Prostate gland (tissue), 2 donors: ENCODE measurements around the gene RCBTB2. TPM values are rescaled to one million over a fixed set of nuclear protein-coding genes. Genes with fewer than 3 reads are reported as not detected.
A peak's percentile ranks its signal among the peaks of the same experiment; 100 is the strongest.

Experiments used
- DNase-seq: peaks from one replicate; pipeline ENCODE4 v3.0.0-alpha.2; 2019; ENCODE audit warnings: low spot score
- H3K27ac ChIP-seq, 2 donors: fragments of 200-600 bp; sonication (generic); 2 replicates each; pipeline ENCODE4 v1.5.1; 2017 to 2019
- H3K27me3 ChIP-seq: fragments of 200-600 bp; sonication (generic); replicated peaks from 2 replicates; pipeline ENCODE4 v1.5.1; 2019; ENCODE audit not compliant: insufficient read depth
- H3K36me3 ChIP-seq, 2 donors: fragments of 200-600 bp; sonication (generic); 1 replicate in 1 of 2; 2 replicates in 1 of 2; pipeline versions ENCODE4 v1.5.1 to v1.8.1; 2017 to 2019
- H3K4me1 ChIP-seq: fragments of 200-600 bp; sonication (generic); replicated peaks from 2 replicates; pipeline ENCODE4 v1.5.1; 2019
- H3K4me3 ChIP-seq, 2 donors: fragments of 200-600 bp; sonication (generic); 2 replicates each; pipeline ENCODE4 v1.5.1; 2017 to 2019
- H3K9me3 ChIP-seq: fragments of 200-600 bp; sonication (generic); 2 replicates; pipeline ENCODE4 v1.5.1; 2017
- POLR2A ChIP-seq: fragments of 450-650 bp; IDR thresholded peaks from one replicate; pipeline ENCODE4 v1.6.1; 2016; ENCODE audit warnings: antibody characterized with exemption, mild to moderate bottlenecking
- POLR2AphosphoS5 ChIP-seq: sonication (generic); formaldehyde crosslinking; IDR thresholded peaks from one replicate; pipeline ENCODE4 v1.6.1; 2017; ENCODE audit warnings: antibody characterized with exemption
- WGBS: methylation state at CpG from one replicate; pipeline ENCODE4 v1.1.5; 2018; 5-methylcytosine and 5-hydroxymethylcytosine counted together
- intact Hi-C: fragments of 100-400 bp; cut with DNase I; formaldehyde crosslinking; loops from one replicate; pipeline ENCODE4 v1.14.2; 2022
- total RNA-seq, 2 donors: library from RNA; depleted of rRNA; stranded (reverse); fragments of >200 nt; gene quantifications; one replicate each; pipeline ENCODE4 v1.1.0, GENCODE V29; 2016
- TF ChIP-seq, protein P1 (sequence below), 4 experiments: fragments of 200-600 bp in 2 of 4; fragments of 450-650 bp in 2 of 4; sonication (generic) in 2 of 4; IDR thresholded peaks; 1 replicate in 3 of 4; 2 replicates in 1 of 4; pipeline ENCODE4 v1.5.1; 2016 to 2019; ENCODE audit warnings: antibody characterized with exemption in 4 of 4, mild to moderate bottlenecking in 2 of 4, moderate library complexity in 2 of 4

The RCBTB2 gene
- total RNA-seq, 2 donors from 2014 or later, result 11.6 to 26.2 TPM

DNA sequence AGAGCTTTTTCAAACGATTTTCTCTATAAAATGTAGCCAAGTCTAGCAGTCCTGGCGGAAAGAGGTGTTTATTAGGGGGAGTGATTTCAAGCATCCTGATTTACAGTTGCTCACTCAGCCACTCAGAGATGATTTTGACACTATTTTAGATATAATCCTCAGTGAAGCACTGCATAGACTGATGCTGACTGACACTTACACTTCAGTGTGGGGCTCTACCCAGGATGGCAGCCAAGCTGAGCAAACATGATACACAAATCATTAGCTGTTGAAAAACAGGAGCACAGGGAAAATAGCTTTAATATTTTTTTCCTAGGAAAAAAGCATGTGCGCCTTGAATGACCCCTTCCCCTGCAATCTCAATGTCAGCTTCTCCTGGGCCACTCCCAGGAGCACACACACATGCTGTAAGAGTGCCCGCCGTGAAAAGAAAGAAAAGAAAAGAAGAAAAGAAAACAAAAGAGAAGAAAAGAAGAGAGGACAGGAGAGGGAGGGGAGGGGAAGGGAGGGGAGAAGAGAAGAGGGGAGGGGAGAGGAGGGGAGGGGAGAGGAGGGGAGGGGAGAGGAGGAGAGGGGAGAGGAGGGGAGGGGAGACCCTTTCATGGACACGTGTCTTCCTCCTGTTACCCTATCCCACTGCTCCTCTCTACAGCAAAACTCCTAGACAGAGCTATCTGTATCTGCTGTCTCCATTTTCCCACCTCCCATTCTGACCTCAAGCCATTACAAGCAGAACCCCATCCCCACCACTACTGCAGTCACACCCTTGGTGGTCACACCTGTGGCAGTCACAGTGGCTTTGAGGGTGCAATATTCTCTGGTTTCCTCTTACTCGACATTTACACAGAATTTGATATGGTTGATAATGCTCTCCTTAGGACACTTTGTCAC lies 36.4 kb downstream of the RCBTB2 start:
- H3K27me3 ChIP-seq, result no peaks in the 10 kb centered on the region
- peak overlapping the region; percentile 2 to 36 for H3K27ac ChIP-seq
- no peak for DNase-seq
- H3K4me1 ChIP-seq, result no peaks in the 10 kb centered on the region
- no peaks in the 10 kb centered on the region for H3K9me3 ChIP-seq
- H3K4me3 ChIP-seq, result no peak overlapping the region
- no peaks in the 10 kb centered on the region for H3K36me3 ChIP-seq
- 29% methylated on average over 7 of the region's 7 CpGs for WGBS
- TF ChIP-seq POLR2AphosphoS5 (no peak), POLR2A (no peak)
- TF ChIP-seq, protein P1, sequence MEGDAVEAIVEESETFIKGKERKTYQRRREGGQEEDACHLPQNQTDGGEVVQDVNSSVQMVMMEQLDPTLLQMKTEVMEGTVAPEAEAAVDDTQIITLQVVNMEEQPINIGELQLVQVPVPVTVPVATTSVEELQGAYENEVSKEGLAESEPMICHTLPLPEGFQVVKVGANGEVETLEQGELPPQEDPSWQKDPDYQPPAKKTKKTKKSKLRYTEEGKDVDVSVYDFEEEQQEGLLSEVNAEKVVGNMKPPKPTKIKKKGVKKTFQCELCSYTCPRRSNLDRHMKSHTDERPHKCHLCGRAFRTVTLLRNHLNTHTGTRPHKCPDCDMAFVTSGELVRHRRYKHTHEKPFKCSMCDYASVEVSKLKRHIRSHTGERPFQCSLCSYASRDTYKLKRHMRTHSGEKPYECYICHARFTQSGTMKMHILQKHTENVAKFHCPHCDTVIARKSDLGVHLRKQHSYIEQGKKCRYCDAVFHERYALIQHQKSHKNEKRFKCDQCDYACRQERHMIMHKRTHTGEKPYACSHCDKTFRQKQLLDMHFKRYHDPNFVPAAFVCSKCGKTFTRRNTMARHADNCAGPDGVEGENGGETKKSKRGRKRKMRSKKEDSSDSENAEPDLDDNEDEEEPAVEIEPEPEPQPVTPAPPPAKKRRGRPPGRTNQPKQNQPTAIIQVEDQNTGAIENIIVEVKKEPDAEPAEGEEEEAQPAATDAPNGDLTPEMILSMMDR (IDR thresholded peaks at IDR 0.05), result no peak
- intact Hi-C loops, result no loop called here

DNA sequence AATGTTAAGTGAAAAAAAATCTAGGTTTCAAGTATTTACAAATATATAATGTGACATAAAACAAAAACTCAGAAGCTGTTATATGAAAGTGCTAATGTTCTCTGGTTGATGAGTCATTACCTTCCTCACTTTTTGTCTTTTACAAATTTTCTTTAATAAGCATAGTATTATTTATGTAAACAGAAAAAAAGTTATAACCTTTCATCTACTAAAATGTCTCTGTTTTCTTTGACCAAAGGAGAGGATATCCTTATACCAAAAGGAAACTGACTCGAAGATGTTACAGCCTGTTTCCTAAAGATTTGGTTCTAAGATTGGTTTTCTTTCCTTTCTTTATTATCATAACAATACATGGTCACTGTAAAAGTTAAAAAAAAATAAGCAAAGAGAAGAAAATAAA lies 38.0 kb downstream of the RCBTB2 start:
- H3K36me3 ChIP-seq, result no peaks in the 10 kb centered on the region
- DNase-seq, result no peak
- H3K9me3 ChIP-seq, result no peaks in the 10 kb centered on the region
- intact Hi-C loops, result no loop called here
- no peak overlapping the region for H3K27ac ChIP-seq
- TF ChIP-seq POLR2AphosphoS5, result no peak
- TF ChIP-seq, protein P1 (IDR thresholded peaks at IDR 0.05), result no peak
- TF ChIP-seq POLR2A, result no peak
- H3K27me3 ChIP-seq, result no peaks in the 10 kb centered on the region
- H3K4me1 ChIP-seq, result no peaks in the 10 kb centered on the region
- no peak overlapping the region for H3K4me3 ChIP-seq
- 74% methylated on average over 1 of the region's 1 CpG for WGBS

DNA sequence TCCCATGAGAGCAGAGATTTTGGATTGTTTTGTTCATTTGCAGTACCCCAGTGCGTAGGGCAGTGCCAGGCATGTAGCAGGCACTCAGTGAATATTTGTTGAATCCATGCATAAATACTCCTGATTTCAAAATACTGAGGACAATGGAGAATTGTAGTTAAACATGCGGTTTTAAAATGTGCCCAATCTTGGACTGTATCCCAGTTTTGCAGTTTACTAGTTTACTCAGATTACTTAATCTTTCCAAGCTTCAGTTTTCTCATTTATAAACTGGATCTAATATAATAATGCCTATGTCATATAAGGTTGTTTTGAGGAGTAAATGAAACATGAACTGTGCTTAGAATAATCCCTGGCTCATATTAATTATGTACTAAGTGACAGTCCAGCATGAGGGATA lies 39.0 kb downstream of the RCBTB2 start:
- Histone ChIP-seq H3K4me3 (no peak overlapping the region), H3K9me3 (no peaks in the 10 kb centered on the region), H3K27ac (peak overlapping the region; percentile 54 to 61), H3K36me3 (no peaks in the 10 kb centered on the region), H3K27me3 (no peaks in the 10 kb centered on the region), H3K4me1 (no peaks in the 10 kb centered on the region)
- intact Hi-C loops, result no loop called here
- DNase-seq, result peak; percentile 69
- peak; percentile 86 for TF ChIP-seq POLR2AphosphoS5
- TF ChIP-seq, protein P1 (IDR thresholded peaks at IDR 0.05), result no peak
- WGBS, result 32% methylated on average over 2 of the region's 2 CpGs

DNA sequence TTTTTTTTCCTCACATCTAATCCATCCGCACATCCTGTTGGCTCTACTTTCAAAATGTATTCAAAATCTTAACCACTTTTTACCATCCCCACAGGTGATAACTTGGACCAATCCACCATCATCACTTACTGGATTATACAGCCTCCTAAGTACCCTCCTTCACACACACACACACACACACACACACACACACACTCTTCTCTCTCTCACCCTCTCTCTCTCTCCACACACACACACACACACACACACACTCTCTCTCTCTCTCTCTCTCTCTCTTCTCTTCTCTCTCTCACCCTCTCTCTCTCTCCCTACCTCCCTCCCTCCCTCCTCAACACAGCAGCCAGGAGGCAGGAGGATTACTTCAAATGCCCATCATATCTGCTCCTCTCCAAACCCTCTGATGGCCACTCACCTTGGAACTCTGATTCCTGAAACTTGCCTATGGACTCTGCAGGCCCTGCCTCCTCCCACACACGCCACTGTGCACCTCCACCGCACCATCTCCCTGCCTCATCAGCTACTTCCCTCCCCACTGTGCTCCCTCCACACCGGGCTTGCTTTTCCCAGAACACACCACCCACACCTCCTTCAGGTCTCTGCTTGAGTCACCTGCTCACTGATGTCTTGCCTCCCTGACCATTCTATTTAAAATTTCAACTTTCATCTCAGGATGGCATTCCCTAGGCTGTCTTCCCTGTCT lies 39.7 kb downstream of the RCBTB2 start:
- Histone ChIP-seq H3K27me3 (no peaks in the 10 kb centered on the region), H3K4me3 (no peak overlapping the region), H3K27ac (peak overlapping the region; percentile 54 to 61), H3K4me1 (no peaks in the 10 kb centered on the region), H3K9me3 (no peaks in the 10 kb centered on the region), H3K36me3 (no peaks in the 10 kb centered on the region)
- intact Hi-C loops, result no loop called here
- 64% methylated on average over 4 of the region's 4 CpGs for WGBS
- TF ChIP-seq POLR2AphosphoS5 (no peak), POLR2A (no peak)
- TF ChIP-seq, protein P1 (IDR thresholded peaks at IDR 0.05), result no peak
- DNase-seq, result no peak
